Dermis microvascular lymphatic vessel endothelial cell (primary cell): ENCODE measurements around the gene NOTO. TPM values are rescaled to one million over a fixed set of nuclear protein-coding genes. Genes with fewer than 3 reads are reported as not detected.

ENCODE experiments used
- DNase-seq, 2 donors: peaks; one replicate each; pipeline versions ENCODE4 v3.0.0 to v3.0.0-alpha.2; 2010; ENCODE audit warnings: low read depth in 2 of 2
- total RNA-seq: library from RNA; depleted of rRNA; stranded (reverse); fragments of >200 nt; gene quantifications from 2 replicates; pipeline ENCODE4 v1.2.1, GENCODE V29; 2014

NOTO gene
- total RNA-seq, 1 donor from 2014 or later, result not detected

GRCh38 chr2:73257021-73257420 is 54.6 kb downstream of the NOTO start:
- DNase-seq, result no peak

GRCh38 chr2:73257425-73258125 is 55.2 kb downstream of the NOTO start:
- DNase-seq, result no peak

- DNase-seq, result no peak
These were observed 56.0 kb downstream of the NOTO start for GRCh38 chr2:73258186-73258912.

- DNase-seq, result no peak
These were observed 56.5 kb downstream of the NOTO start for GRCh38 chr2:73258913-73259215.

GRCh38 chr2:73259276-73259675 is 56.9 kb downstream of the NOTO start:
- no peak for DNase-seq

- no peak for DNase-seq
These were observed 57.4 kb downstream of the NOTO start for GRCh38 chr2:73259704-73260337.

- DNase-seq, result peak; percentile 12 to 57
These were observed 58.1 kb downstream of the NOTO start for GRCh38 chr2:73260338-73260984.

Other genes starting within 250 kb of the NOTO start
- gene SFXN5, start 130.9 kb upstream of the NOTO start, total RNA-seq, result 10.1 and 16.7 TPM in 2 replicates
- 41.6 and 73.7 TPM in 2 replicates for gene RAB11FIP5, start 89.6 kb upstream of the NOTO start, total RNA-seq
- gene SMYD5, start 11.7 kb downstream of the NOTO start, total RNA-seq, result 11.2 and 12.1 TPM in 2 replicates
- gene PRADC1, start 30.7 kb downstream of the NOTO start, total RNA-seq, result 20.4 and 23.6 TPM in 2 replicates
- 347 and 408 TPM in 2 replicates for gene CCT7, start 31.7 kb downstream of the NOTO start, total RNA-seq
- 0.13 and 0.25 TPM in 2 replicates for gene FBXO41, start 81.9 kb downstream of the NOTO start, total RNA-seq
- not detected in 2 replicates for gene EGR4, start 91.0 kb downstream of the NOTO start, total RNA-seq
- 4.4 and 6.6 TPM in 2 replicates for gene ALMS1, start 183.3 kb downstream of the NOTO start, total RNA-seq